ENCODE measurements around the gene SPRED3. TPM values are rescaled to one million over a fixed set of nuclear protein-coding genes. Genes with fewer than 3 reads are reported as not detected.

SPRED3 gene
- total RNA-seq, 4 donors from 2014 or later = 0.44 to 7.1 (median 0.96) TPM

DNA sequence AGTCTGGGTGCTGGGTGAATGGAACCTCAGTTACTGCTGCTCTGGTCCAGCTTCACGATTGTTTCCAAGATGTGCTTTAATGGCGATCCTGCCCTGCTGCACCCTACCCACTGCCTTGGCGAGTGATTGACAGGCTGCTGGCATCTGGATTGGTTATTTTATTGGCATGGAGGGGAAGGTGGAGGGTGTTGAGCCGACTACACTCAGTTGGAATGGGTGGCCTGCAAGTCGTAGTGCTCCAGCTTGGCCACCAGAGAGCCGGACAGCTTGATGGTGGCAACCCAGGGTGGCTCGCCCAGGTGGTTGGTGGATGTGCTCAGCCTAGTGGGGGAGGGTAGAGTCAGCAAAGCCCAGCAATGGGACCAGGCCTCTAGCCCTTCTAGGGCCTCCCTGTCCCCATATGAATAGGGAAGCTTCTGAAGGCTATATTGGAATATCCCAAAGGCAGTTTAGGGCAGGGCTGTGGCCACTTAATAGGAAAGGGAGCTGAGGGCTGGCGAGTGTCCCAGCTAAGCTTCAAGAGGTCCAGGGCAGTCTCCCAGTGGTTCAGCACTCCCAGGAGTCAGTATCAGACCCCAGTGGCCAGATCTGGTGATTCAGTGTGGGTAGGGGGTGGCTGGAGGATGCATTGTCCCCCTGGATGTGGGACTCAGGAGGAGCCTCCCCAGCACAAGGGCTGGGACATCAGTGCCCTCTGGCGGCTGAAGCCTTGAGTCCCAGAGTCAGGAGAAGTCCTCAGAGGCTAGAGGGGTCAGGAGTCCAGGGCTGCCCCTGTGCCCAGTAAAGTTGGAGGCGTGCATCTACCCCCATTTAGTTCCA lies 4.1 kb upstream of the SPRED3 start:
- no peak for TF ChIP-seq CTCF (IDR thresholded peaks at IDR 0.05)
- TF ChIP-seq POLR2A (IDR thresholded peaks at IDR 0.05) = no peak
- no peaks in the 10 kb centered on the region for H3K27me3 ChIP-seq
- H3K9me3 ChIP-seq = no peaks in the 10 kb centered on the region
- H3K4me3 ChIP-seq (replicated peaks in 1 of 3) = no peak overlapping the region
- no peak overlapping the region for H3K27ac ChIP-seq
- 87 to 90% methylated on average over 6 to 7 of the region's 10 CpGs for WGBS, 2 donors
- H3K4me1 ChIP-seq = peaks cover 24 to 26% of the 10 kb centered on the region in 2 donors
- peaks cover 31 to 39% of the 10 kb centered on the region in 2 donors for H3K36me3 ChIP-seq
- no peak for DNase-seq
- intact Hi-C loops (cut with DNase I) = no loop called here

DNA sequence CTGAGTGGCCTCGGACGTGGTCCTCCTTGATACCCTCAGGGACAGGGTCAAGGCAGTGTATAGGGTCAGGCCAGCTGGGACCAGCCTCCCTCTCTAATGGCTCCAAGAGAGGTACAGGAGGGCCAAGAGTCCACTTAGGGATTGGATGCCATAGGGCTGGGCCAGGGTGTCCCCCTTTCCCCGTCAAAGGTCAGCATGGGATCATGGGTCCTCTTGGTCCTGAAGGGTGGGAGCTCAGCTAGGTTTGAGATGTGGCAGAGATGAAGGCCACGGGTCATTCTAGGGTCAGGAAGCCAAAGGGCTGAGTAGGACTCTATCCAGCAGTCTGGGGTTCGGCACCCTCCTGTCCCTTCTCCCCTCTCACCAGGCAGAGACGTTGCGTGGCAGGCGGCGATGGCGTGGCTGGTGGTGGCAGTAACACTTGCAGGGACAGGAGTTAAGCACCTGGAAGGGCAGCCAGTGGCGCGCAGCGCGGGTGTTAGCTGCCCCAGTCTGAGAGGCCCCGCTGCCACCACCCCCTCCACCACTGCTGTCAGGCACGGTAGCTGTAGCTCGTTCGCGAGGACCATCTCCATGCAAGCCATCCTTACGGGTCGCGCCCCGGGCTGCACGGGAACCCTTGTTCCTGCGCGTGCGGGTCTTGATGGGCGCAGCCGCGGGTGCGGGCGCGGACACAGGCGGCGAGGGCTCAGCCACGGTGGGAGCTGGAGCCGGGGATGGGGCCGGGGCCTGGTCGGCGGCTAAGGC lies 3.3 kb upstream of the SPRED3 start:
- WGBS, 2 donors = 85 to 90% methylated on average over 28 of the region's 40 CpGs
- H3K4me3 ChIP-seq (replicated peaks in 1 of 3) = no peak overlapping the region
- no peak overlapping the region for H3K27ac ChIP-seq
- DNase-seq = no peak
- no peaks in the 10 kb centered on the region for H3K27me3 ChIP-seq
- H3K9me3 ChIP-seq = no peaks in the 10 kb centered on the region
- intact Hi-C loops (cut with DNase I) = no loop called here
- peaks cover 31 to 33% of the 10 kb centered on the region in 2 donors for H3K36me3 ChIP-seq
- peaks cover 26% of the 10 kb centered on the region in 2 donors for H3K4me1 ChIP-seq
- TF ChIP-seq CTCF (IDR thresholded peaks at IDR 0.05) (no peak), POLR2A (IDR thresholded peaks at IDR 0.05) (no peak)

- no peaks in the 10 kb centered on the region for H3K9me3 ChIP-seq
- H3K4me3 ChIP-seq (replicated peaks in 1 of 3) = no peak overlapping the region
- H3K4me1 ChIP-seq = peaks cover 26% of the 10 kb centered on the region in 2 donors
- H3K27ac ChIP-seq = no peak overlapping the region
- intact Hi-C loops (cut with DNase I) = no loop called here
- TF ChIP-seq POLR2A (IDR thresholded peaks at IDR 0.05) (no peak), CTCF (IDR thresholded peaks at IDR 0.05) (no peak)
- no peak for DNase-seq
- 76 to 78% methylated on average over 32 to 40 of the region's 40 CpGs for WGBS, 2 donors
- peaks cover 27 to 30% of the 10 kb centered on the region in 2 donors for H3K36me3 ChIP-seq
- no peaks in the 10 kb centered on the region for H3K27me3 ChIP-seq
Measured at GRCh38 chr19:38385804-38386257, 2.7 kb upstream of the SPRED3 start.

DNA sequence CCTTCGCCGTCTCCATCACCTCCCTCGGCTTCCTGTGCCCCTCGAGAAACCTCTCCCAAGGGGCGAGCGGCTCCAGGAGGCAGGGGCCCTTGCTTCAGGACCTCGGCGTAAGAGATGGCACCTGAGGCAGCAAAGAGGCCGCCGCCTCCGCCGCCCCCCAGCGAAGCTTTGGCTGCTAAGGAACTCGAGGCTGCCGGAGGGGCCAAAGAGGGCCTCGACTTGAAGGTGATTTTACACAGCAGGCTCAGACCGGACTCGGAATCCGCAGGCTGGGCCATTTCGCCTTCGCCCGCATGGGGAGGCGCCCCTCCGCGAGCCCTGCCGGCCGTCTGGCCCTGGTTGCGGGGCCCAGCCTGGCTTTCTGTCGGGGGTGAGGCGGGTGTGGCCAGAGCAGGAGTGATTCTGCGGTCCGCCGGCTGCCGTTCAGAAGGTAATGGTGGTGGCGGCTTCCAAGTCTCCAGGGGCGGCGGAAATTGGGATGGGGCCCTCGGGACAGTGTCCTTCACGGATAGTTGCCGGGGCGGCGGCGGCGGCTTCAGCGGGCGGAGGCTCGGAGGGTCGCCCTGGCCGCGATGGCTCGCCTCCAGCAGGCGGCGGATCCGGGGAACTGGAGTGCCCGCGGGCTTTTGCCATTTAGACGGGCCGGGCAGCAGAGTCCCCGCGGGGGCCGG lies 2.1 kb upstream of the SPRED3 start:
- TF ChIP-seq CTCF (IDR thresholded peaks at IDR 0.05) = no peak
- TF ChIP-seq POLR2A (IDR thresholded peaks at IDR 0.05) = no peak
- no peaks in the 10 kb centered on the region for H3K9me3 ChIP-seq
- intact Hi-C loops (cut with DNase I) = no loop called here
- H3K27me3 ChIP-seq = no peaks in the 10 kb centered on the region
- no peak for DNase-seq
- peaks cover 21 to 23% of the 10 kb centered on the region in 2 donors for H3K36me3 ChIP-seq
- 77% methylated on average over 9 to 42 of the region's 61 CpGs for WGBS, 2 donors
- H3K4me3 ChIP-seq (replicated peaks in 1 of 3) = peak overlapping the region in 1 of 3 donors; percentile 71
- peaks cover 26% of the 10 kb centered on the region in 2 donors for H3K4me1 ChIP-seq
- no peak overlapping the region for H3K27ac ChIP-seq

Measured in thyroid gland (tissue), 4 donors.